Mesenteric fat pad (tissue), 1 donor: ENCODE data around the gene TMC2. TPM values are rescaled to one million over a fixed set of nuclear protein-coding genes. Genes with fewer than 3 reads are reported as not detected.
A peak's percentile ranks its signal among the peaks of the same experiment; 100 is the strongest.
"Not testable (repeated sequence)": the region's sequence is repeated elsewhere in the genome, so short reads cannot be mapped to it uniquely, and the experiment has no call there.

Experiments used
- DNase-seq: peaks from one replicate; pipeline ENCODE4 v3.0.0-alpha.2; 2020; ENCODE audit warnings: low spot score
- total RNA-seq: library from RNA; stranded (reverse); fragmentation: NEBNext Ultra II Directional; extraction: Animal tissue kit (Norgen Biotek cat#: 25700); gene quantifications from one replicate; pipeline ENCODE4 v1.2.1, GENCODE V29; 2021
- donor health status: DM: yes; HTN: yes; CAD: no.

TMC2 gene
- total RNA-seq, 1 donor from 2014 or later, result 0.22 TPM

DNA sequence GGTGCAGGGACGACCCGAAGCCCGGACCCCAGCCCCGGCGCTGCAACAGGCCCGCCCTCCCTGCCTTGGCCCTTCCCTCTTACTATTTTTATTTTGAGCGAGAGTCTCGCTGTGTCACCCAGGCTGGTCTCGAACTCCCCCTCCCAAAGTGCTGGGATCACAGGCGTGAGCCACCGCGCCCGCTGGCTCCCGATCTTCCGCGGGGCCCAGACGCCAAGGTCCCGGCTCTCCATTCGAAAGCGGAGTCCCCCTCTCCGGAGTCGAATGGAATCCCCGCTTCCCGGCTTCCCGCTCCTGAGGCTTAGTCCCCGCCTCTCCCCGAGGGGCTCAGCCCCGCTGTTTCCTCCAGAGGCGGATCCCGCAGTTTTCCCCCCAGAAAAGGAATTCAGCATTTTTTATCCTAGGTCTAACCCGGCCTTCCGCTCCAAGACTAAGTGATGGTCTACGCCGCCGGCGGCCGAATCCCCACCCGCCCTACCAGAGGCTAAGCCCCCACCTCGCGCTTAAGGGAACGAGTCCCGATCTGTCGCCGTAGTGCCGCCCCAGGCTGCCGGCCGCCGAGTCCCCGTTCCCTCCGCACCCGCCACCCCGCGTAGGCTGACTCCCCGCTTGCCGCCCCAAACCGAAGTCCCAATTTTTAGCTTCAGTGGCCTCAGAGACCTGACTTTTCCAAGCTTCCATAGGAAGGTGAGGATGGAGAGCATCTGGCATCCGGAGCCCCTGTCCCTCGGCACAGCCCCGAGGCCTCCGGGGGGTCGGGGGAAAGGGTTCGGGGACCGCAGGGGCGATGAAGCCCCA lies 11.5 kb upstream of the TMC2 start:
- DNase-seq, result peak; percentile 89

DNA sequence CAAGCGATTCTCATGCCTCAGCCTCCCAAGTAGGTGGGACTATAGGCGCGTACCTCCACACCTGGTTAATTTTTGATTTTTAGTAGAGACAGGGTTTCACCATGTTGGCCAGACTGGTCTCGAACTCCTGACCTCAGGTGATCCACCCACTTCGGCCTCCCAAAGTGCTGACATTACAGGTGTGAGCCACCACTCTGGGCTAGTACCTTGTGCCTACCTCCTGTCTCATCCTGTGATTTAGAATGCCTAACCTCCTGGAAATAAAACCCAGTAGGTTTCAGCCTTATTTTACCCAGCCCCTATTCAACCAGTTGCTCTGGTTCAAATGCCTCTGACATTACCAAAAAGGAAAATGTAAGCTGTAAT lies 10.2 kb upstream of the TMC2 start:
- not testable (repeated sequence) for DNase-seq

- DNase-seq, result no peak
Measured at GRCh38 chr20:2527762-2528161, 8.6 kb upstream of the TMC2 start.

DNA sequence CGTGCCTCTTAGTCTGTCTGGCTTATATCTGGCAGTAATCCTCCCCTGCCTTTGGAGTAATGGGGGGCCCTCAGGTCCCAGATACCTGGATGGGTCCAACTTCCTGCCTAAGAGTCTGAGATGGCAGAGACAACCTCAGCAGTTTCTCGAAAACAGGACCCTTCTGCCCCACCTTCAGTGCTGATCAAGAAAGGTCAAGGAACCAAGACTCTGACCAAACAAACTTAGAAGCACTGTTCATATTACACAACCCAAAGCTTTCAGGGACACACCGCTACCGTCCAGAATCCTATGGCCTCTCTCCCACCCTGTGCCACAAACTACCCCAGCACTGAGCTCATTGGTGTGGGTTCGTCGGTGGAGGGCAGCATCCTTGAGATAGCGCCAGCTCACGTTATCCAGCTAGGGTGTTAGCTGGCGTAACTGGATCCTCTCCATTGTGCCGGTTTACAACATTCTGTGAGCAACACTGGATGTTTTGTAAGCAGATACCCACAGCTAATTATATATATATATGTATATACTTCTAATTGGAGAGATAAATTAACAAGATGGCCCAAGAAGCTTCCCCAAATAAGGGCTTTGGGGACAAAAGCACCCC lies 7.6 kb upstream of the TMC2 start:
- DNase-seq, result peak; percentile 39

- DNase-seq, result no peak
Measured at GRCh38 chr20:2533118-2533517, 3.3 kb upstream of the TMC2 start.

GRCh38 chr20:2535711-2536559 lies 438 bp upstream of the TMC2 start:
- no peak for DNase-seq

DNA sequence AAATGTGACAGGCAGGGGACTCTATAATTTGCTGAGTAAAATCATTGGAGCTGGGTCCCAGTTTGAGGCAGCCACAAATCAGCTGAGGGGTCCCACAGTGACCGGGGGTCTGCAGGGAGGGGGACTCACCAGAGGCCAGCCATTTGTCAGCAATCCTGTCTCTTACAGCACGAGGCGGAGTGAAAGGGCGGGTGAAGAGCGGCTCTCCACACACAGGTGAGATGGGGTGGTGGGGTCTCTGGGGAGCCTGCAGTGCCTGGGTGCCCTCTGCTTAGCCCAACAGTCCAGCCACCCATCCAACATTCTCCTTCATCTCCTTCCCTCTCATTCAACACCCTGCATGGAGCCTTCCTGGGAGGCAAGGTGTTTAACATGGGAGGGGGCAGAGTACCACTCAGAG lies 728 bp downstream of the TMC2 start:
- DNase-seq, result no peak

GRCh38 chr20:2538356-2538755 lies 2.0 kb downstream of the TMC2 start:
- no peak for DNase-seq

- no peak for DNase-seq
Measured at GRCh38 chr20:2538931-2539720, 2.8 kb downstream of the TMC2 start.

GRCh38 chr20:2541940-2542339 lies 5.6 kb downstream of the TMC2 start:
- no peak for DNase-seq

DNA sequence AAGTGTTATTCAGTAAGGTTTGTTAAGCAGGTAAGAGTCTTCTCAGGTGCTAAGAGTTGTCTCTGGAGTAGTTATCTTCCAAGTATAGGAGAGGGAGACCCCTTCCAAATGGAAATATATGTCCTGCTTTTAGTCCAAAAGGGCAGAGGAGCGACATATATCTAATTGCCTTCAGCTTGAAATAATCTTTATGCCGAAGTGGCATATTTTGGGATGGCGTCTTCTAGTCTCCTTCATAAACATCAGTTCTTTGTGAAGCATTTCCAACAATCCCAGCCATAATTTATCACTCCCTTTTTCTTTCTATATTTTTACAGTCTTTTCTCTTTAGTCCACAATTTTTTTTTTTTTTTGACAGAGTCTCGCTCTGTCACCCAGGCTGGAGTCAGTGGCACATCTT lies 6.0 kb downstream of the TMC2 start:
- no peak for DNase-seq

GRCh38 chr20:2544211-2544610 lies 7.8 kb downstream of the TMC2 start:
- DNase-seq, result no peak

- no peak for DNase-seq
Measured at GRCh38 chr20:2545594-2545993, 9.2 kb downstream of the TMC2 start.

DNA sequence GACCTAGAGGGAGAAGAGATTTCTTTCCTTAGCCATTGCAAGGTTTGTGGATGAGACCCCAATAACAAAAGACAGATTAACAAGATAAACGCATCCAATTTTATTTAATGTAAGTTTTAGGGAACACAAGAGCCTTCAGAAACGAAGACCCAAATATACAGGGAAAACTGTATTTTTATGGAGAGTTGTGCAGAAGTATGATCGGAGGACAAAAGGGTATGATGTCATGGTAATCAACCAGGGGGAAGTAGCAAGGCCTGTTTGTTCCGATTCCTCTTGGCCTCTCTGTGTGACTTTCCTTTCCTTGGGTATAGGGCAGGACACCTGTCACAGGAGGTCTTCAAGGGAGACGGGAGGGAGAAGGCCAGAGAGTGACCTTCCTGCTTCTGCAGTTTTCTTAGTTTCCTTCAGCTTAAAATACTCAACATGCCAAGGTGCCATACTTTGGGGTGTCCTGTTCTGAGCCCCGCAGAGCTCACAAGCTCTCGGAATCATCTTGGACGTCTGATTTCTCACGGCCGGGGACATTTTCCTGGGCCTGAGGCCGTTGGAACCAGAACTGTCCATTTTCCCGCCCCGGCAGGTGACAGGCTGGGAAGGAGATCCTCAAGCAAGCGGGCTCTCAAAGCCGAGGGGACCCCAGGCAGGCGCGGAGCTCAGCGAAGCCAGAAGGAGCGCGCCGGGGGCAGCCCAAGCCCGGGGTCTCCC lies 21.7 kb downstream of the TMC2 start:
- DNase-seq, result no peak

- DNase-seq, result no peak
Measured at GRCh38 chr20:2558581-2559278, 22.4 kb downstream of the TMC2 start.

- DNase-seq, result no peak
Measured at GRCh38 chr20:2559279-2559626, 22.9 kb downstream of the TMC2 start.

DNA sequence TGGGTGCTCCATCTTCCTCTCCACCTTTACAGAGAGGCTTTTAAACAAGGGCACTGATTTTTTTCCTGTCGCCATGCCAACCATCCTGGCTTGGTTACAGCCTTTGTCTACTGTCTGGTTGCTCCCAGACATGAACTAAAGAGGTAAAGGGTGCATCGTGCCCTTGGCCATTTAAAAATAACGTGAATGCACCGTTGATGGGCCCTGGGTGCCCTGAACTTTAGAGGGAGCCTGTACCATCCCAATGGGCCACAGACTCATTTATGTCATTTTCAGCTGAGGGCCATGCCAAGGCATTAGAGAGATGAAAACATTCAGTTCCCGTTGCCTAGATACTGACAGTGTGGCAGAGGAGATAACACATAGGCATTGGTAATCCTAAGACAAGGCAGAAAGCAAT lies 23.3 kb downstream of the TMC2 start:
- DNase-seq, result no peak

GRCh38 chr20:2563116-2563515 lies 26.7 kb downstream of the TMC2 start:
- no peak for DNase-seq

- no peak for DNase-seq
Measured at GRCh38 chr20:2564406-2564805, 28.0 kb downstream of the TMC2 start.

DNA sequence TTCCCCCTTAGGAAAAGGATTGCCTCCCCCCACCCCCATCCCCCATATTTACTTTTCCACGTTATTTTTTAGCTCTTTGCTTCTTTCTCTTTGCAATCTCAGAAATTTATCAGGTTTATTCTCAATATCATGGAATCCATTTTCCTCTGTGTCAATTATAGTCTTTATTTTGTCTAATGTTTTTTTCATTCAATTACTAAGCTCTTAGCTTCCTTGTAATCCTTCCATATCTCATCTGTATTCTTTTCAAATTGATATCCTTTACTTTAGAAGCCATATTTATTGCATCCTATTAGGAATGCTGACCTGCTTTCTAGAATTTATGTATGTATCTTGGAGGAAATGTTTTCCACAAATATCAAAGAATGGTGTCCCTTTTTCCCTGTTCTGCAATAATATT lies 39.3 kb downstream of the TMC2 start:
- no peak for DNase-seq
